IPS DF 19.7 (cell line): ENCODE results near the gene SHISA7.

Experiments
- DNase-seq: peaks from one replicate; pipeline ENCODE4 v3.0.0-alpha.2; 2013; ENCODE audit warnings: low read depth, low spot score

The SHISA7 gene

GRCh38 chr19:55443045-55443823, at the start of gene SHISA7:
Gene SHISA7 (minus strand): TSS chr19:55443300. CDS start chr19:55442863, 437 bp downstream.
- no peak for DNase-seq

- DNase-seq, result no peak
Observed at GRCh38 chr19:55492362-55492944, 49.4 kb upstream of the SHISA7 start.

DNA sequence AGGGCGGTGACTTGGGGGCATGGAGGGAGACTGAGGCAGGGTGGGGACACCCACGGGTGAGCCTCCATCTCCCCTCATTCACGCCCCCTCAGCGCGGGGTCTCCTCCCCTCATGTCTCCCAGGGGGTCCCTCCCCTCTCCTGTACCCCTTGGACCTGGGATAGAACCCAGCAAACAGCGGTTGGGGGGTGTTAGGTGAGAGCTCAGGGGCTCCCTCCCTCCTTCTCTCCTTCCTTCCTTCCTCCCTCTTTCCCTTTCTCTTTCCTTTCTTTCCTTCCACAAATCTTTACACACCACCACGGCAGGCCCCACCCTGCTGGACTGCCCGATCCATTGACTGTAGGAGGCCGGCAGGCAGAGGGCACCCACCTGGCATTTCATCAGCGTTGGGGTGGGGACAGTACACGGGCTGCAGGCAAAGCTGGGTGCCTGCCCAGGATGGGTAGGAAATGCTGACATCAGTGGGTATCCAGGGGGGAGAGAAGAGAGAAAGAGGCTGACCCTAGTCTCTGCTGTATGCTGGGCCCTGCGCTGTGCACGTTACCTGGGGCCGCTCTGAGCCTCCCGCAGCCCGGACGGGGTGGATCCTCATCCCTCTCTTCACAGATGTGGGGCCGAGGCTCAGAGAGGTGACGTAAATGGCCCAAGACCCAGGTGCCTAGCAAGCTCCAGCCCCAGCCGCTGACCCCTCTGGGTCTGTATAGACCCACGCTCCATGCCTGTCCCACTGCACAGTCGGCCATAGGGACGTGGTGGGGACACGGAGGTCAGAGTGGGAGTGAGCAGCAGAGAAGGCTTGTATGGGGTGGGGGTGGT, 48.7 kb upstream of the SHISA7 start:
- no peak for DNase-seq

- no peak for DNase-seq
Observed at GRCh38 chr19:55490478-55491432, 47.7 kb upstream of the SHISA7 start.

- no peak for DNase-seq
Observed at GRCh38 chr19:55489711-55490477, 46.8 kb upstream of the SHISA7 start.

DNA sequence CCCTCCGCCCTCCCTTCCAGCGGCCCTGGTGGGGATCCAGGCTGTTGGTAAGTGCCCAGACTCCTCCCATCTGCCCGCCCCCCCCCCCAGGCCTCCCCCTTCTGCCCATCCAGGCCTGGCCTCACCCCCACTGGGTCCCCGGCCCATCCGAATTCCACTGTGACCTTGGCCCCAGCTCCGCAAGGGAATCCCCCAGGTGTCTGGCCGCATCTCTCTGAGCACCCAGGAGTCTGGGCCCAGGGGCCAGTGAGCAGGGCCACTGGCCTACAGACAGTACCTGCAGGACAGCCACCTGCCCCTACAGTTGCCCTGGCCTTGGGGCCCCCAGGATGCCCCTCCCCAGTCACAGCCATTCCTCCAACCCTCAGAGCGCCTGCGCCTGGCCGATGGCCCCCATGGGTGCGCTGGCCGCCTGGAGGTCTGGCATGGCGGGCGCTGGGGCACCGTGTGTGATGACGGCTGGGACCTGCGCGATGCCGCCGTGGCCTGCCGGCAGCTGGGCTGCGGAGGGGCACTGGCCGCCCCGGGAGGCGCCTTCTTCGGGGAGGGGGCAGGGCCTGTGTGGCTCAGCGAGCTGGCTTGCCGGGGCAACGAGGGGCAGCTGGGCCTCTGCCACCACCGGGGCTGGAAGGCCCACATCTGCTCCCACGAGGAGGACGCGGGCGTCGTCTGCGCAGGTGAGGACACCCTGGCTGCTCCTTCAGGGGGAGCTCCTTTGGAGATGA, 46.0 kb upstream of the SHISA7 start:
- DNase-seq, result no peak

DNA sequence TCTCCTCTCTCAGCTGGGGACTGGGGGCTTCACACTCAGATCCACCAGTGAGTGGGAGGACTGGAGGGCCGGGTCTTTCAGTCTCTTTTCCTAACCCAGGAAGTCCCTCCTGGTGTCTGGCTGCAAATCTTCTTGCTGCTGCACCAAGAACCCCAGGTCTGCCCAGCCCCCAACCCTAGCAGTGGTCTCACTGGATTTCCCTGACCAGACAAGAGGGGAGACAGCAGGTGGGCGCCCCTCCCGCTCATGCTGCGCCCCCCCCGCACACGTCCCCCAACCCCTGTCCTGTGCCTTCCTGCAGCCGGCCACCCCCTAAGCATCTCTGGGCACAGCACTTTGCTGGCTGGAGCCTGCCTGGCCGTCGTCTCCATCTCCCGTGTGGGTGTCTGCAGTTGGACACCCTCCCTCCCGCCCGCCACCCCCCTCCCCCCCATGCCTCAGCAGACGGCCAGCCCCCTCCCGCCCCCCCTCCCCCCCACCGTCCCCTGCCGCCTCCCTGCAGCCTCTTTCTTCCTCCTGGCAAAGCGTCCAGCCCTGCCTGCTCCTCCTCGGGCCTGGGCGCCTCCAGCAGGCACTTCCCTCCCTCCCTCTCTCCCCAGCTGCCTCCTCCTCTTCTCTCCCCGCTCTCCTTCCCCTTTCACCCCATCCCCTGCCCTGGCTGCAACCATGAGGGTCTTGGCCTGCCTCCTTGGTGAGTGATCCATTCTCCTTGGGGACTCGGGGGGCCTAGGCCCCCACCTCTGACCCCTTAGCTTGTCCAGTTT, 45.0 kb upstream of the SHISA7 start, which contains the start of gene SSC5D:
TSS of gene SSC5D (plus strand) at position 513 of the 764 bp plus-strand sequence. CDS start at position 667, 154 bp downstream.
- no peak for DNase-seq

DNA sequence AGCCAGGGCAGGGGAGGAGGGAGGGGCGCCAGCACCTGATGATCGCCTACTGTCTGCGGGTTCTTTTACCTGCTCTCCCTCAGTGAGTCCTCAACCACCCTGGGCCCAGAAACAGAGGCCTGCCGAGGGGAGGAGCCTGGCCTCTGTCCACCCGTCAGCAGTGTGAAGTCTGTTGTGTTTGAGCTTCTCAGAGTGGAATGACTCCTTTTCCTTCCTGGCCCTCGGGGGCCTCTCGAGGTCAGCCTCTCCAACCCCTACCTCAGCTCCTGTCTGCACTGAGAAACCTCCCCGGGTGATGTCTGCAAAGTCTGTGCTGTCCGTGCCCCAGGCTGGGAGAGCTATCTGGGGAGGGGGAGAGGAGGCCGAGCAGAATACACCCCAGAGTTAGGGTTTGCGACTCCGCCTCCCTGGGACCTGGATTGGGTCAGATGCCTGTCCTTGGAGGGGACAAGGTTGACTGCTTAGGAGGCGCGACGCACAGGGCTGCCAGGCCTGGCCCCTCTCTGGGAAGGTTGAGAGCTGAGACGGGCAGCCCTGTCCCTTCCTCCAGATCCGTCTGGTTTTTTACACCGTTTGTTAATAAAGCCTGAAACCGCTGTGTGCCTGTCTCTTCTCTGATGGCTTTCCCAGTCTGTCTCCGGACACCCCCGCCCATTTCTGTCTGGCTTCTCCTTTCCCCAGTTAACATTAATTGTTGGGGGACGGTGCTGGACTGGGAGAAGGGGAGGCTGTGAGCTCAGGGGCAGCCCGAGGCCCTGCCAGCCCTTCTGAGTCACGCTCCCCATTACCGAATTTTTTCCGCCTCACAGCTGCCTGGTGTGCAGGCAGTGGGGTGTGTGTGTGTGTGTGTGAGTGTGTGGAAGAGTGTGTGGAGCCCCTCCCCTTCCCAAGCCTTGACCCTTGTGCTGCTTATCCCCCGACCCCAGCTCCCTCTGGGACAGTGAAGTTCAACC, 44.1 kb upstream of the SHISA7 start:
- no peak for DNase-seq

GRCh38 chr19:55486043-55486970, 43.2 kb upstream of the SHISA7 start:
- no peak for DNase-seq

GRCh38 chr19:55485439-55486011, 42.4 kb upstream of the SHISA7 start:
- DNase-seq, result no peak

- no peak for DNase-seq
Observed at GRCh38 chr19:55484593-55485438, 41.7 kb upstream of the SHISA7 start, which contains the start of gene NAT14. Gene NAT14 (plus strand): TSS chr19:55485188. CDS start chr19:55485709, 521 bp downstream.

GRCh38 chr19:55483706-55484592, 40.8 kb upstream of the SHISA7 start:
- no peak for DNase-seq

- DNase-seq, result no peak
Observed at GRCh38 chr19:55482967-55483705, 40.0 kb upstream of the SHISA7 start.
